AG09319 (cell line): Measurements from ENCODE around the gene KCNK4.

Experiments
- DNase-seq: peaks from one replicate; pipeline ENCODE4 v3.0.0-alpha.2; 2010; ENCODE audit warnings: low read depth; ENCODE audit errors: extremely low read depth
- CTCF ChIP-seq: IDR thresholded peaks from 2 replicates; pipeline ENCODE4 v1.5.1; 2011; ENCODE audit warnings: low read depth, mild to moderate bottlenecking, inconsistent platforms, low read length, moderate library complexity

KCNK4 gene

GRCh38 chr11:64255135-64256128, 35.7 kb upstream of the KCNK4 start:
- no peak for TF ChIP-seq CTCF
- no peak for DNase-seq

GRCh38 chr11:64256300-64256699, 34.8 kb upstream of the KCNK4 start:
- TF ChIP-seq CTCF, result no peak
- DNase-seq, result no peak

- TF ChIP-seq CTCF, result no peak
- no peak for DNase-seq
These were observed 32.7 kb upstream of the KCNK4 start for GRCh38 chr11:64258356-64258755.

GRCh38 chr11:64258946-64259532, 32.1 kb upstream of the KCNK4 start:
- DNase-seq, result no peak
- TF ChIP-seq CTCF, result no peak

GRCh38 chr11:64259533-64260067, 31.5 kb upstream of the KCNK4 start:
- TF ChIP-seq CTCF, result no peak
- no peak for DNase-seq

GRCh38 chr11:64260147-64260708, 30.9 kb upstream of the KCNK4 start:
- DNase-seq, result no peak
- no peak for TF ChIP-seq CTCF

- TF ChIP-seq CTCF, result no peak
- DNase-seq, result no peak
These were observed 29.5 kb upstream of the KCNK4 start for GRCh38 chr11:64261556-64262080.
